Epidermal melanocyte (primary cell): ENCODE measurements around the gene RNF121.

Source experiments
- DNase-seq: peaks from one replicate; pipeline ENCODE4 v3.0.0; 2011; ENCODE audit warnings: low spot score; ENCODE audit not compliant: insufficient read length

Gene RNF121

GRCh38 chr11:71934213-71934612, 5.4 kb downstream of the RNF121 start:
- DNase-seq = no peak

GRCh38 chr11:71935338-71935925, 6.6 kb downstream of the RNF121 start:
- DNase-seq = no peak

GRCh38 chr11:71936825-71937224, 8.0 kb downstream of the RNF121 start:
- DNase-seq = no peak

- DNase-seq = no peak
These were observed 9.0 kb downstream of the RNF121 start for GRCh38 chr11:71937826-71938225.

GRCh38 chr11:71940561-71941219, 11.8 kb downstream of the RNF121 start:
- DNase-seq = no peak

- no peak for DNase-seq
These were observed 17.3 kb downstream of the RNF121 start for GRCh38 chr11:71946144-71946571.

GRCh38 chr11:71947498-71947897, 18.7 kb downstream of the RNF121 start:
- DNase-seq = no peak

- no peak for DNase-seq
These were observed 19.6 kb downstream of the RNF121 start for GRCh38 chr11:71948314-71949027.

- DNase-seq = no peak
These were observed 20.2 kb downstream of the RNF121 start for GRCh38 chr11:71949034-71949433.

- no peak for DNase-seq
These were observed 23.0 kb downstream of the RNF121 start for GRCh38 chr11:71951741-71952310.

GRCh38 chr11:71955898-71956456, 27.1 kb downstream of the RNF121 start:
- DNase-seq = no peak

GRCh38 chr11:71962428-71963038, 33.7 kb downstream of the RNF121 start:
- DNase-seq = no peak

GRCh38 chr11:71963468-71963867, 34.6 kb downstream of the RNF121 start:
- DNase-seq = no peak

GRCh38 chr11:71964641-71965040, 35.8 kb downstream of the RNF121 start:
- DNase-seq = no peak

GRCh38 chr11:71971680-71972079, 42.8 kb downstream of the RNF121 start:
- no peak for DNase-seq

GRCh38 chr11:71976551-71976950, 47.7 kb downstream of the RNF121 start:
- DNase-seq = no peak

GRCh38 chr11:71977090-71977489, 48.2 kb downstream of the RNF121 start:
- DNase-seq = no peak

- peak; percentile 28 for DNase-seq
These were observed 49.0 kb downstream of the RNF121 start for GRCh38 chr11:71977743-71978418.

GRCh38 chr11:71979094-71979493, 50.2 kb downstream of the RNF121 start:
- DNase-seq = no peak

- no peak for DNase-seq
These were observed 50.8 kb downstream of the RNF121 start for GRCh38 chr11:71979602-71980001.

- DNase-seq = no peak
These were observed 57.3 kb downstream of the RNF121 start for GRCh38 chr11:71986131-71986530.
